LNCAP (cell line): ENCODE data around the gene KIF22.

ENCODE experiments used
- CTCF ChIP-seq: fragments of 450-650 bp; IDR thresholded peaks from 2 replicates; pipeline ENCODE4 v1.5.1; 2017; ENCODE audit warnings: mild to moderate bottlenecking

The KIF22 gene

GRCh38 chr16:29815793-29816693 lies 25.5 kb downstream of the KIF22 start, which contains the start of gene PAGR1:
TSS of gene PAGR1 (plus strand) at chr16:29816152. CDS start at chr16:29816526, 374 bp downstream.
- peak; percentile 93 for TF ChIP-seq CTCF

- TF ChIP-seq CTCF: no peak
Observed at GRCh38 chr16:29816694-29817441, 26.3 kb downstream of the KIF22 start.

- no peak for TF ChIP-seq CTCF
Observed at GRCh38 chr16:29818082-29818481, 27.5 kb downstream of the KIF22 start.

- no peak; the same call in 1 of the 2 replicates for TF ChIP-seq CTCF
Observed at GRCh38 chr16:29819506-29819905, 29.0 kb downstream of the KIF22 start.

- no peak for TF ChIP-seq CTCF
Observed at GRCh38 chr16:29820271-29820701, 29.7 kb downstream of the KIF22 start, which contains the start of gene MVP. TSS of gene MVP (plus strand) at chr16:29820462. CDS start at chr16:29830550, 10,088 bp downstream.

GRCh38 chr16:29820730-29821642 lies 30.4 kb downstream of the KIF22 start:
- TF ChIP-seq CTCF: no peak
